Stimulated activated CD4-positive, alpha-beta T cell treated with anti-CD3 and anti-CD28 coated beads, Interleukin-1b, Interleukin-23, amount 100 ng/mL, for 24 hours (primary cell): Measurements from ENCODE around the gene MOB3A.

ENCODE experiments used
- DNase-seq, 4 experiments: peaks; one replicate each; pipeline ENCODE4 v3.0.0-alpha.2; 2020; ENCODE audit warnings: low read depth in 4 of 4, low spot score in 1 of 4

Gene MOB3A

GRCh38 chr19:2047449-2048103 lies 48.5 kb downstream of the MOB3A start:
- no peak for DNase-seq

- DNase-seq = no peak
Measured at GRCh38 chr19:2047076-2047448, 49.1 kb downstream of the MOB3A start.

DNA sequence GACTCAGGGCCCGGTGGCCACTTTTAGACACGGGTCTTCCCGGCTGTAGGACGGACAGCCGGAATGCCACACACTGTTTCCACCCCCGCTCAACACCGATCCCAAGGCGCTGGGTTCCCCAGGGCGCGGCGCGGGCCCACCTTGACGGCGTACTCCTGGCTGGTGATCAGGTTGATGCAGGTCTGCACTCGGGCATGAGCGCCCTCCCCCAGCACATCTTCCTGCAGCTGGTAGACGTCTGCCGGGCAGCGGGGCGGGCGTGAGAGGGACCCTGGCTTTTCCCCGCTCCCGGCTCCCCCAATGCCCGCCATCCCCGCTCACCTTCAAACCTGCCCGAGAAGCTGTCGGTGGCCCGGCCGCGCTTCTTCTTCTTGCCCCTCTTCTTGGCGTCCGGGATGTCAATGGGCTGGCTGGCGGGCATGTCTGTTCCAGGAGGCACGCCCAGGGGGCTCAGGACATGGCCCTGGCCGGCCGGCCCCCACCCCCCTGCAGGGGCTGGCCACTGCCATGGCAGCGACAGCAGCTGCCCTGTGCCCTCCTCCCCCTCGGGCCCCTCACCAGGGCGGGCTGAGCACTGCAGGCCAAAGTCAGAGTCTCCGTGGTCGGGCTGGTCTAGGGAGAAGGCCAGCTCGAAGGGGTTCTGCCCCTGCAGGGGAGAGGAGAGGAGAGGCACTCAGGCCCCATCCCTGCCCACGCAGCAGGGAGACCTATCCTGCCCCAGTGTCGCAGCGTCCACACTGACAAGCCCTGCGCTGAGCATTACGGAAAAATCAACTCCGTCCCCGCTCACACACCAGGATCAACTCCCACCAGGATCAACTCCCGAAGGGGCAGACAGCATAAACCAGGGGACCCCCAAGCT lies 49.8 kb downstream of the MOB3A start:
- DNase-seq = no peak

- no peak for DNase-seq
Measured at GRCh38 chr19:2045501-2046045, 50.6 kb downstream of the MOB3A start.

GRCh38 chr19:2044709-2045500 lies 51.2 kb downstream of the MOB3A start:
- DNase-seq = no peak

- DNase-seq = no peak
Measured at GRCh38 chr19:2043961-2044708, 52.0 kb downstream of the MOB3A start.

GRCh38 chr19:2043251-2043641 lies 52.9 kb downstream of the MOB3A start:
- DNase-seq = no peak

- DNase-seq = no peak
Measured at GRCh38 chr19:2042485-2043250, 53.5 kb downstream of the MOB3A start.

- DNase-seq = peak; percentile 96 to 100 (median 98)
Measured at GRCh38 chr19:2041683-2042484, 54.2 kb downstream of the MOB3A start.

- no peak for DNase-seq
Measured at GRCh38 chr19:2041433-2041682, 54.8 kb downstream of the MOB3A start.

DNA sequence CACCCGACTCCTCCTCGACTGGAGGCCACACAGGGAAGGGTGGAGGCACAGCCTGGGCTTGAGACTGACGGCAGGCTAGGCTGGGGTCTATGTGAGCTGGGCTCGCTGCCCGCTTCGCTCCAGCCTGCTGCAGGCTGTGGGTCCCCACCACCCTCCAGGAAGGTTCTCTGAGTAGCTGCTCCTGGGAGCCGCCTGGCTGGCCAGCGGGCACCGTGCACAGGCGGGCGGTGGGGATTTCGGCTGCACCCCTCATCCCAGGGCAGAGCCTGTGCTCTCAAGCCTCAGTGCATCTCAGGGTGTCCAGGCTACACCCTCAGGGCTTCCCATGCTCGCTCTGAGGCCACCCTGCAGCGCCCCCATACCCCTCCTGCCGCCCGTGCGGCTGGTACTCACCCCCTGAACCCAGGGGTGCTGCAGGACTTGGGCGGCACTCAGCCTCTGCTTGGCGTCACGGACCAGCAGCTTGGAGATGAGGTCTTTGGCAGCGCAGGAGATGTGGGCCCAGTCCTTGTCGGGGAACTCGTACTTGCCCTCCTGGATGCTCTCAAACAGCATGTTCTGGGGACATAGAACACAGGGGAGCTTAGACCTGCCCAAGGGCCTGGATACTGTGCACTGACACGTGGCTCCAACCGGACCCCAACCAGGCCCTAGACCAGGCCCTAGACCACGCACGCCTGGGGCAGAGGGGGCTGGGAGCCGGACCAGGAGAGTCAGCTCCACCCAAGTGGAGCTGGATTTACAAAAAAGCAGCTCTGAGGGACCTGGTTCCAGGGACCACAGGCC lies 55.3 kb downstream of the MOB3A start:
- no peak for DNase-seq

- no peak for DNase-seq
Measured at GRCh38 chr19:2039959-2040646, 56.0 kb downstream of the MOB3A start.

GRCh38 chr19:2039089-2039958 lies 56.8 kb downstream of the MOB3A start:
- no peak for DNase-seq

- DNase-seq = no peak
Measured at GRCh38 chr19:2038284-2039088, 57.6 kb downstream of the MOB3A start.

GRCh38 chr19:2037651-2038255 lies 58.4 kb downstream of the MOB3A start:
- no peak for DNase-seq

DNA sequence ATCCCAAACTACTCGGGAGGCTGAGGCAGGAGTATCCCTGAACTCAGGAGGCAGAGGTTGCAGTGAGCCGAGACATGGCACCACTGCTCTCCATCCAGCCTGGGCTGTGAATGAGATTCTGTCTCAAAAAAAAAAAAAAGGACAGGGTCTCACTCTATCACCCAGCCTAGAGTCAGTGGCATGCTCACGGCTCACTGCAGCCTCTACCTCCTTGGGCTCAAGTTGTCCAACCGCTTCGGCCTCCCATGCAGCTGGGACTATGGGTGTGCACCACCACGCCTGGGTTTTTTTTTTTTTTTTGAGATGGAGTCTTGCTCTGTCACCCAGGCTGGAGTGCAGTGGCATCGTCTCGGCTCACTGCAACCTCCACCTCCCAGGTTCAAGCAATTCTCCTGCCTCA lies 59.7 kb downstream of the MOB3A start:
- no peak for DNase-seq
